ENCODE measurements around the gene NLRP8. TPM values are rescaled to one million over a fixed set of nuclear protein-coding genes. Genes with fewer than 3 reads are reported as not detected.

Gene NLRP8
- total RNA-seq, 1 donor from 2014 or later = not detected

DNA sequence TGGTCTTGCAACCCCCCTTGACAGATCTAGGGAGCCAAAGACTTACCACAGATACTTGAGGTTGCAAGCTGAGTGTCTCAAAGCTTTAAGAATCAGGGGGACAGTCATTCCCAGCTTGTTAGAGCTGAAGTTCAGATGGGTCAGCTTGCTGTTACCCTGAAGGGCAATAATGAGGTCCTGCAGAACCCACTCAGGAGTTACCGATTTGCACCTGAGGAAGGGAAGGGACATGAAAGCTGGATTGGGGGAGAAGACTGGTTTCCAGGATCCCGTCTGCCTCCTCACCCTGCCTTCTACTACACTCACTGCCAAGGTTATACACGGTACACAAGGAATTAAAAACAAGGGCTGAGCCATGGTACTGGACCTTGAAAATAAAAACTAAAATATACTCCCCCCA lies 39.9 kb upstream of the NLRP8 start:
- DNase-seq (no peak), ATAC-seq (ENCODE audit: low read depth) (no peak)
- ChIA-PET CTCF (no interaction called here), POLR2A (no interaction called here)
- H3K4me3 Mint-ChIP-seq = no peak overlapping the region
- peaks cover 5% of the 10 kb centered on the region for H3K27me3 Mint-ChIP-seq
- H3K9me3 Mint-ChIP-seq = peaks cover 6% of the 10 kb centered on the region
- TF ChIP-seq, protein P1, sequence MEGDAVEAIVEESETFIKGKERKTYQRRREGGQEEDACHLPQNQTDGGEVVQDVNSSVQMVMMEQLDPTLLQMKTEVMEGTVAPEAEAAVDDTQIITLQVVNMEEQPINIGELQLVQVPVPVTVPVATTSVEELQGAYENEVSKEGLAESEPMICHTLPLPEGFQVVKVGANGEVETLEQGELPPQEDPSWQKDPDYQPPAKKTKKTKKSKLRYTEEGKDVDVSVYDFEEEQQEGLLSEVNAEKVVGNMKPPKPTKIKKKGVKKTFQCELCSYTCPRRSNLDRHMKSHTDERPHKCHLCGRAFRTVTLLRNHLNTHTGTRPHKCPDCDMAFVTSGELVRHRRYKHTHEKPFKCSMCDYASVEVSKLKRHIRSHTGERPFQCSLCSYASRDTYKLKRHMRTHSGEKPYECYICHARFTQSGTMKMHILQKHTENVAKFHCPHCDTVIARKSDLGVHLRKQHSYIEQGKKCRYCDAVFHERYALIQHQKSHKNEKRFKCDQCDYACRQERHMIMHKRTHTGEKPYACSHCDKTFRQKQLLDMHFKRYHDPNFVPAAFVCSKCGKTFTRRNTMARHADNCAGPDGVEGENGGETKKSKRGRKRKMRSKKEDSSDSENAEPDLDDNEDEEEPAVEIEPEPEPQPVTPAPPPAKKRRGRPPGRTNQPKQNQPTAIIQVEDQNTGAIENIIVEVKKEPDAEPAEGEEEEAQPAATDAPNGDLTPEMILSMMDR (IDR thresholded peaks at IDR 0.05) = no peak
- intact Hi-C loops (cut with micrococcal nuclease) = no loop called here
- H3K27ac Mint-ChIP-seq = no peak overlapping the region
- no peaks in the 10 kb centered on the region for H3K4me1 Mint-ChIP-seq
- H3K36me3 Mint-ChIP-seq (ENCODE audit: low read depth) = no peaks in the 10 kb centered on the region

DNA sequence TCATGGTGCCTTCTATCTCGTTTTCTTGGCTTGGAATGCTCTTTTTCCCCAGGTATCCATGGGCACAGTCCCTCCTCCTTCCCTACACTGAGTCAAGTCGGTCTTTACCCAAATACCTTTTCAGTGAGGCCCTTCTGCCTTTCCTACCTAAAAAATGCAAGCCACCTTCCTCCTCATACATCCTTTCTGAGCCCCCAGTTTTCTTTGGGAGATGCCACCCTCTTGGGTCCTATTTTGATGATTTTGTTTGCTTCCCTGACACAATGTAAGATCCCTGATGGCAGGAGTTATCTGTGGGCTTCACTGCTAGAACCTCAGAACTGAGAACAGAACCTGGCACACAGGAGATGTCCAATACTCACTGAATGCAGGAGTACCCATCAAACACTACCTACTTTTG lies 37.8 kb upstream of the NLRP8 start:
- POLR2A ChIA-PET = no interaction called here
- CTCF ChIA-PET = no interaction called here
- H3K4me1 Mint-ChIP-seq = no peaks in the 10 kb centered on the region
- peaks cover 5% of the 10 kb centered on the region for H3K27me3 Mint-ChIP-seq
- no peak overlapping the region for H3K27ac Mint-ChIP-seq
- intact Hi-C loops (cut with micrococcal nuclease) = no loop called here
- DNase-seq (no peak), ATAC-seq (ENCODE audit: low read depth) (no peak)
- H3K4me3 Mint-ChIP-seq = no peak overlapping the region
- TF ChIP-seq, protein P1 (IDR thresholded peaks at IDR 0.05) = no peak
- peaks cover 6% of the 10 kb centered on the region for H3K9me3 Mint-ChIP-seq
- no peaks in the 10 kb centered on the region for H3K36me3 Mint-ChIP-seq (ENCODE audit: low read depth)

DNA sequence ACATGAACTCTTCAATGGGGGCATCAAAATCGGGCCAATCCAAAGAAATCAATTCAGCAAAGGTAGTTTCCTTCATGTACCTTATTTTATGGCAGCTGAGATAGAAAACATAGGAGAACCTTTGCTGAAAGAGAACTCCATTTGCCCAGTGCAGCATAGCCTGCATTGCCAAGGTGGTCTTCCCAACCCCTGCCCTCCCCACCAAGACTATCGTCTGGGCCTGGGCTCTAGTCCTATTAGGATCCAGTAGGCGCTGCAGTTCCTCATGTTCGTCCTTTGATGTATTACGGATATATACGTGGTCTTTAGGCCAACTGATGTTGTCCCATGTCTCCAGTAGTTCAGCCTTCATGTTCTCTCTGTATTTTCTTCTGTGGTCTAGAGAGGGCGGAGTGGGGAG lies 34.7 kb upstream of the NLRP8 start:
- ChIA-PET POLR2A (no interaction called here), CTCF (no interaction called here)
- TF ChIP-seq, protein P1 (IDR thresholded peaks at IDR 0.05) = no peak
- DNase-seq (no peak), ATAC-seq (ENCODE audit: low read depth) (no peak)
- Mint-ChIP-seq H3K27me3 (peaks cover 4% of the 10 kb centered on the region), H3K36me3 (ENCODE audit: low read depth) (no peaks in the 10 kb centered on the region), H3K4me3 (no peak overlapping the region), H3K27ac (no peak overlapping the region), H3K4me1 (no peaks in the 10 kb centered on the region), H3K9me3 (peaks cover 13% of the 10 kb centered on the region)
- intact Hi-C loops (cut with micrococcal nuclease) = no loop called here

DNA sequence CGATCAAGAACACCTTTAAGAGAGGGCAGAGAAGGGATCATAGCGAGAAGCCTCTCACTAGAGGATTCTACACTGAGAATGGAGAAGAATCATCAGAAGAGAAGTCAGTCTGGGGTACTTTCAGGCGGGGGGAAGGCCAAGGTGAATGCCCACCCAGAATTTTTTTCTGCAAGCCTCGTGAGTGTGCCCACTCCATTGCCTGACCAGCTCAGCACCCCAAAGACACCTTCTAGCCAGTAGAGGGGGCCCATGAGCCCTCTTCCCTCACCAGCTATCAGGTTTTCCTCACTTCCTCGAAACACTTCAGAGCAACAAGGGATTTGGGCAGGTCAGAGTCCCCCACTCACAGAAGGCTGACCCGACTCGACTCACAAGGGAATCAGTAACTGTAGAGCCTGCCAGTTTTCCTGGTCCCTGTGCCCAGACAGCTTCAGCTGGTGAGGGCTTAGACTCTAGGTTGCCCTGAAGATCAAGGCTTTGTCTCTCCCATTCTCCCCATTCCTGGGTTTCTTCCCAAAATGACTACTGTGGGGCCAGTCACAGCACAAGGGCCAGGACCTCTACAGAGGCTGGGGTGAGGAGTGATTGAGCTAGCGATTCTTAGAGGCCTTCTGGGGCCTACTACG lies 33.9 kb upstream of the NLRP8 start:
- POLR2A ChIA-PET = no interaction called here
- TF ChIP-seq, protein P1 (IDR thresholded peaks at IDR 0.05) = no peak
- DNase-seq (no peak), ATAC-seq (ENCODE audit: low read depth) (no peak)
- intact Hi-C loops (cut with micrococcal nuclease) = no loop called here
- no peak overlapping the region for H3K4me3 Mint-ChIP-seq
- H3K27me3 Mint-ChIP-seq = peaks cover 3% of the 10 kb centered on the region
- H3K36me3 Mint-ChIP-seq (ENCODE audit: low read depth) = no peaks in the 10 kb centered on the region
- H3K9me3 Mint-ChIP-seq = peaks cover 16% of the 10 kb centered on the region
- H3K4me1 Mint-ChIP-seq = no peaks in the 10 kb centered on the region
- CTCF ChIA-PET = no interaction called here
- H3K27ac Mint-ChIP-seq = no peak overlapping the region

DNA sequence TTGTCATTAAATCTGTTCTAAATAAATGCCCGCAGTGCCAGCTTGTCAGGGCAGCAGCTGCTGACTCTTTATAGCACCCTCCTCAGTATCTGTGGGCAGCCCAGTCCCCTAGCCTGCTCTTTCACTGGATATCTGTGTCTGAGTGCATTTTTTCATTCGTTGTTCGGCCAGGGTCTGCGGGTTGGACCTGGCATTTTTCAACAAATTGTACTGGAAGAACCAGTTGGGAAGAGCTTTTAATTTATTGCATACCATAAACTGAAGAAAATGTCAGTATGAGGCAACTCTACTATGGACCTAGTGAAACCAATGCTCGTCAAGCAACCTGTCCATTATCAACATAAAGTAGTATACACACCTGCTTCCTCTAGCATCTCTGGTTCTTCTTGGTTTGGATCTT lies 24.1 kb upstream of the NLRP8 start:
- TF ChIP-seq, protein P1 (IDR thresholded peaks at IDR 0.05) = no peak
- ChIA-PET CTCF (no interaction called here), POLR2A (no interaction called here)
- H3K9me3 Mint-ChIP-seq = peaks cover 33% of the 10 kb centered on the region
- H3K27me3 Mint-ChIP-seq = no peaks in the 10 kb centered on the region
- H3K4me3 Mint-ChIP-seq = no peak overlapping the region
- H3K27ac Mint-ChIP-seq = no peak overlapping the region
- DNase-seq (no peak), ATAC-seq (ENCODE audit: low read depth) (no peak)
- intact Hi-C loops (cut with micrococcal nuclease) = no loop called here
- no peaks in the 10 kb centered on the region for H3K36me3 Mint-ChIP-seq (ENCODE audit: low read depth)
- no peaks in the 10 kb centered on the region for H3K4me1 Mint-ChIP-seq
